Tibial nerve (tissue), 4 donors: Measurements from ENCODE around the gene ATP5F1C.

Experiments
- CTCF ChIP-seq, 5 experiments: fragments of 200-600 bp in 3 of 5; fragments of 450-650 bp in 2 of 5; sonication (generic) in 3 of 5; IDR thresholded peaks; one replicate each; pipeline ENCODE4 v1.5.1; 2016 to 2019; ENCODE audit warnings: antibody characterized with exemption in 5 of 5, mild to moderate bottlenecking in 3 of 5, moderate library complexity in 2 of 5
- EP300 ChIP-seq, 2 donors: sonication (generic); formaldehyde crosslinking; IDR thresholded peaks; one replicate each; pipeline ENCODE4 v1.6.1; 2017; ENCODE audit warnings: antibody characterized with exemption in 2 of 2, mild to moderate bottlenecking in 1 of 2
- POLR2A ChIP-seq, 2 donors: fragments of 450-650 bp; IDR thresholded peaks; one replicate each; pipeline ENCODE4 v1.6.1; 2017; ENCODE audit warnings: antibody characterized with exemption in 2 of 2, mild to moderate bottlenecking in 2 of 2, moderate library complexity in 2 of 2

GRCh38 chr10:7817576-7817975 is 29.6 kb downstream of the ATP5F1C start:
- TF ChIP-seq CTCF (IDR thresholded peaks at IDR 0.05) (no peak), POLR2A (IDR thresholded peaks at IDR 0.05) (no peak), EP300 (IDR thresholded peaks at IDR 0.05) (no peak)
